HG03095 (cell line): Measurements from ENCODE around the gene ZNF652.
A peak's percentile ranks its signal among the peaks of the same experiment; 100 is the strongest.
"Not testable (repeated sequence)": the region's sequence is repeated elsewhere in the genome, so short reads cannot be mapped to it uniquely, and the experiment has no call there.

ENCODE experiments used
- ATAC-seq: cut with Tn5 transposase; IDR thresholded peaks from one replicate; pipeline ENCODE4 v1.9.1; 2021; ENCODE audit warnings: moderate library complexity; ENCODE audit not compliant: unreplicated experiment

ZNF652 gene

GRCh38 chr17:49387498-49388289 lies 25.6 kb upstream of the ZNF652 start:
- ATAC-seq, result no peak

- ATAC-seq, result no peak
These were observed 24.3 kb upstream of the ZNF652 start for GRCh38 chr17:49386373-49386772.

GRCh38 chr17:49384951-49385350 lies 22.9 kb upstream of the ZNF652 start:
- ATAC-seq, result no peak

- no peak for ATAC-seq
These were observed 21.0 kb upstream of the ZNF652 start for GRCh38 chr17:49383060-49383459.

- no peak for ATAC-seq
These were observed 20.5 kb upstream of the ZNF652 start for GRCh38 chr17:49382556-49382955.

- ATAC-seq, result no peak
These were observed 19.7 kb upstream of the ZNF652 start for GRCh38 chr17:49381793-49382192.

- ATAC-seq, result no peak
These were observed 19.0 kb upstream of the ZNF652 start for GRCh38 chr17:49381033-49381432.

GRCh38 chr17:49379926-49380325 lies 17.9 kb upstream of the ZNF652 start:
- no peak for ATAC-seq

- ATAC-seq, result no peak
These were observed 16.3 kb upstream of the ZNF652 start for GRCh38 chr17:49378311-49378710.

- ATAC-seq, result no peak
These were observed 13.5 kb upstream of the ZNF652 start for GRCh38 chr17:49375544-49375943.

- ATAC-seq, result no peak
These were observed 11.1 kb upstream of the ZNF652 start for GRCh38 chr17:49373115-49373514.

GRCh38 chr17:49372425-49372824 lies 10.4 kb upstream of the ZNF652 start:
- ATAC-seq, result no peak

- ATAC-seq, result no peak
These were observed 9.2 kb upstream of the ZNF652 start for GRCh38 chr17:49370971-49371834.

GRCh38 chr17:49369760-49370159 lies 7.7 kb upstream of the ZNF652 start:
- no peak for ATAC-seq

- ATAC-seq, result no peak
These were observed 7.0 kb upstream of the ZNF652 start for GRCh38 chr17:49369089-49369488.

GRCh38 chr17:49365667-49366066 lies 3.6 kb upstream of the ZNF652 start:
- ATAC-seq, result no peak

- not testable (repeated sequence) for ATAC-seq
These were observed 3.1 kb upstream of the ZNF652 start for GRCh38 chr17:49365126-49365525.

- no peak for ATAC-seq
These were observed 2.1 kb upstream of the ZNF652 start for GRCh38 chr17:49364119-49364518.

- ATAC-seq, result no peak
These were observed 1.2 kb upstream of the ZNF652 start for GRCh38 chr17:49363251-49363650.

- no peak for ATAC-seq
These were observed 670 bp upstream of the ZNF652 start for GRCh38 chr17:49362723-49363117.

- peak; percentile 22 for ATAC-seq
These were observed 735 bp downstream of the ZNF652 start for GRCh38 chr17:49361129-49361901.
